HG02870 (cell line): ENCODE measurements around the gene DENND4C.
"Not testable (repeated sequence)": the region's sequence is repeated elsewhere in the genome, so short reads cannot be mapped to it uniquely, and the experiment has no call there.

Source experiments
- ATAC-seq: cut with Tn5 transposase; IDR thresholded peaks from one replicate; pipeline ENCODE4 v1.9.1; 2021; ENCODE audit warnings: mild to moderate bottlenecking, moderate library complexity; ENCODE audit not compliant: unreplicated experiment

The DENND4C gene

DNA sequence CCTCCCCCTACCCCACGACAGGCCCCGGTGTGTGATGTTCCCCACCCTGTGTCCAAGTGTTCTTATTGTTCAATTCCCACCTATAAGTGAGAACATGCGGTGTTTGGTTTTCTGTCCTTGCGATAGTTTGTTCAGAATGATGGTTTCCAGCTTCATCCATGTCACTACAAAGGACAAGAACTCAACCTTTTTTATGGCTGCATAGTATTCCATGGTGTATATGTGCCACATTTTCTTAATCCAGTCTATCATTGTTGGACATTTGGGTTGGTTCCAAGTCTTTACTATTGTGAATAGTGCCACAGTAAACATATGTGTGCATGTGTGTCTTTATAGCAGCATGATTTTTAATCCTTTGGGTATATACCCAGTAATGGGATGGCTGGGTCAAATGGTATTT, 35.1 kb downstream of the DENND4C start:
- not testable (repeated sequence) for ATAC-seq

- not testable (repeated sequence) for ATAC-seq
Observed at GRCh38 chr9:19266778-19267384, 36.4 kb downstream of the DENND4C start.

DNA sequence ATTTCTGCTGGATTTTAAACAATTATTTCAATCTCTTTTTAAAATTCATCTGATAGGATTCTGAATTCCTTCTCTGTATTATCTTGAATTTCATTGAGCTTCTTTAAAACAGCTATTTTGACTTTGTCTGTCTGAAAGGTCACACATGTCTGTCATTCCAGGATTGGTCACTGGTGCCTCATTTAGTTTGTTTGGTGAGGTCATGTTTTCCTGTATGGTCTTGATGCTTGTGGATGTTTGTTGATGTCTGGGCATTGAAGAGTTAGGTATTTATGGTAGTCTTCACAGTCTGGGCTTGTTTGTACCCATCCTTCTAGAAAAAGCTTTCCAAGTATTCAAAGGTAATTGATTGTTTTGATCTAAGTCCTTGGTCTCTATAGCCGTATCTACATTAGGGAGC, 39.1 kb downstream of the DENND4C start:
- no peak for ATAC-seq

DNA sequence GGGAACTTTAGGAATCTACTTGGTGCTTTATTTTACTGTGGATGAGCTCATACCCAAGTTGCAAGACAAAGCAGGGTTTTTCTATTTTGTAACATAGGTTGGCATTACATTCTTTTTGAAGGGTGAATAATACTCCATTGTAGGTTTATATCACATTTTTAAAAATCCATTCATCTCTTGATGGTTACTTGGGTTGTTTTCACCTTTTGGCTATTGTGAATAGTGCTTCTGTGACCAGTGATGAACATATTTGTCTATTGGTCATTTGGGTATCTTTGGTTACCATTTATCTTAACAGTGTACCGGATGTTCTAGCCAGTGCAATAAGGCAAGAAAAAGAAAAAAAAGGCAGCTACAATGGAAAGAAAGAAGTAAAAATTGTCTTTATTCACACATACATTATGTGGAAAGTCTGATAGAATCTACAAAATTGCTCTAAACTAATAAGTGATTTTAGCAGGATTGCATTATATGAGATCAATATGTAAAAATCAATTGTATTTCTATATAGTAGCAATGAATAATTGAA, 40.0 kb downstream of the DENND4C start:
- ATAC-seq, result no peak

DNA sequence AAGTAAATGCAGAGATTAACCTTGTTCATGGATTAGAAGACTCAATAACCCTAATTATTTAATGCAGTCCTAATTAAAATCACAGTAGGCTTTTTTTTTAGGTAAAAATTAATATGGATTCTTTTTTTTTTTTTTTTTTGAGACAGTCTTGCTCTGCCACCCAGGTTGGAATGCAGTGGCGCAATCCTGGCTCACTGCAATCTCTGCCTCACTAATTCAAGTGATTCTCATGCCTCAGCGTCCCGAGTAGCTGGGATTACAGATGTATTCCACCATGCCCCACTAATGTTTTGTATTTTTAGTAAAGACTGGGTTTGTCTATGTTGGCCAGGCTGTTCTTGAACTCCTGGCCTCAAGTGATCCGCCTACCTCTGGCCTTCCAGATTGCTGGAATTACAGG, 40.6 kb downstream of the DENND4C start:
- no peak for ATAC-seq

- ATAC-seq, result no peak
Observed at GRCh38 chr9:19281801-19282200, 51.3 kb downstream of the DENND4C start.

- no peak for ATAC-seq
Observed at GRCh38 chr9:19283072-19283710, 52.7 kb downstream of the DENND4C start.

DNA sequence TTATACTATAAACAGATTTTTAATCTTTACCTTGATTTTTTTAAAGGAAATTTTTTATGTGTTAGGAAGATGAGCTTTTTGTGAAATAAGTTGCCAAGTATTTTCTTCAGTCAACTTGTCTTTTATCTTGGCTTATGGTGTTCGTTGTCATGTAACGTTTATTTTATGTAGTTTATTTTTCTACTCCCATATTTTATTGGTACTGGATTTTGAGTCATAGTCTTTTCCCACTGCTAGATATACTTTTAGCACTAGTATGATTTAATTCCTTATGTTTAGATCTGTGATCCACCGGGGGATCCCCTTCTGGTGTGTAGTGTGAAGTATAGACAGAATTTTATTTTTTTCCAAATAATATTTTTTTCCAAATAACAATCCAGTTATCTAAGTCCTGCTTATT, 54.2 kb downstream of the DENND4C start:
- no peak for ATAC-seq

GRCh38 chr9:19286634-19287188, 56.2 kb downstream of the DENND4C start:
- no peak for ATAC-seq

DNA sequence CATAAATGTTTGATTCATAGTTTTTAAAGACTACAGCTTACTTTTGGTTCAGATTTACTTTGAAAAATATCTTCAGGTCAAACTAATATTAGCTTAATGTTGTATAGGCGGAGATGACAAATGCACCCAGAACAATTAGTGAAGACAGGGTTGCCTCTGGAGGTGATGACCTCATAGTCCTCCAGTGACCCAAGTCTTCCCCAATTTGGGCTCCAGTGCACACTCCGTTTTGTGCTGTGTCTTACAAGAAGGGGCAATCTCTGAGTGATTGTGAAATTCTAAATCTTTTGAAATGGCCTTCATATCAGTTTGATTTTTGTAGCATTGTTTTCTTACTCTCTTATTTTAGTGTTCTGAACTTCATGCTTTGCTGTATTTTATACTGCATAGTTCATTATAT, 57.6 kb downstream of the DENND4C start:
- ATAC-seq, result no peak

GRCh38 chr9:19290103-19290502, 59.6 kb downstream of the DENND4C start:
- no peak for ATAC-seq

GRCh38 chr9:19294219-19294618, 63.7 kb downstream of the DENND4C start:
- ATAC-seq, result no peak

DNA sequence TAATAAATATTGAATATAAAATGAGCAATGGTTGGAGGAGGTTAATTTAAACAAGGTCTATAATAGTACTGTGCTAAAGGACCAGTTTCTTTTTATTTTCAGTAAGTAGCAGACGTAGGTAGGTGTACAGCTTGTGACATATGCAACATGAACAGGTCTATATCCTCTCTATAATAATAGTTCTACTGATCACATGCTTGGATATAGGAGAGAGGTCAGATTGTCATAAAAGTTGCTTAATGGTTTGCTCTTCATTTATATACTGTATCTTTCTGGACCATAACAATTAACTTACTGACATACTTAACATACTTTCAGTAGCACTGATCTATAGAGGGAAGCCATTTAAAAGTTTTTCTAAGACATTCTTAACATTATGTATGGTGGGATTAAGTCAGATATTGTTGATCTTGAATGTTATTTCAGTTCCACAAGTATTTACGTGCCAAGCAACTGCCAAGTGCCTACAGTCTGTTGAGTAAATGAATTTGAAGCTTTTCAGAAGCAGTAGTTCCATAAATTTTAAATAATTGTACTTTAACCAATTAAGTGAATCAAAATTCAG, 68.0 kb downstream of the DENND4C start:
- ATAC-seq, result no peak

GRCh38 chr9:19303216-19303615, 72.7 kb downstream of the DENND4C start:
- ATAC-seq, result no peak

DNA sequence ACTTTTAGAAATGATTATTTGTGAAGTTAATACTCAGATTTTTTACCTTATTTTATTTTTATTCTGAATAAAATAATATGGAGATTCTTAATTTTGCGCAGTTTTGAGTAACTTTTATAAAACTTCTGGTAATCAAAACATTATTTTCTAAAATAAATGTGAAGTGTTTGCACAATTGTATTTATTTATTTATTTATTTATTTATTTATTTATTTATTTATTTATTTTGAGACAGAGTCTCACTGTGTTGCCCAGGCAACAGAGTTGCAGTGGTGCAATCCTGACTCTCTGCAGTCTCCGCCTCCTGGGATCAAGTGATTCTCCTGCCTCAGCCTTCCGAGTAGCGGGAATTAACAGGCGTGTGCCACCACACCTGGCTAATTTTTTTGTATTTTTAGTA, 76.1 kb downstream of the DENND4C start:
- ATAC-seq, result no peak

DNA sequence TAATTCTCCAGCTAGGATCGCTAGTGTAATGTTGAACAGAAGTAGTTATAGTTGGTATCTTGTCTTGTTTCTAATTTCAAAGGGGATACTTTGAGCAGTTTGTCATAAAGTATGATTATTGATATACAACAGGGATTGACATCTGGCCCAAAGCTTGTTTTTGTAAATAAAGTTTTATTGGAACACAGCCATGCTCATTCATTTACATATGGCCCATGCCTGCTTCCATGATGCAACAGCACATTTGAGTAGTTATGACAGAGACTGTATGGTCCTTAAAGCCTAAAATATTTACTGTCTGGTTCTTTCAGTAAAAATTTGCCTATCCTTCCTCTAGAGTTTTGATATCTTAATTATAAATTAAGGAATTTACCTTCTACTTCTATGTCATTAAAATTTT, 79.8 kb downstream of the DENND4C start:
- ATAC-seq, result no peak

GRCh38 chr9:19313573-19313972, 83.1 kb downstream of the DENND4C start:
- ATAC-seq, result no peak

GRCh38 chr9:19320495-19320894, 90.0 kb downstream of the DENND4C start:
- ATAC-seq, result no peak

DNA sequence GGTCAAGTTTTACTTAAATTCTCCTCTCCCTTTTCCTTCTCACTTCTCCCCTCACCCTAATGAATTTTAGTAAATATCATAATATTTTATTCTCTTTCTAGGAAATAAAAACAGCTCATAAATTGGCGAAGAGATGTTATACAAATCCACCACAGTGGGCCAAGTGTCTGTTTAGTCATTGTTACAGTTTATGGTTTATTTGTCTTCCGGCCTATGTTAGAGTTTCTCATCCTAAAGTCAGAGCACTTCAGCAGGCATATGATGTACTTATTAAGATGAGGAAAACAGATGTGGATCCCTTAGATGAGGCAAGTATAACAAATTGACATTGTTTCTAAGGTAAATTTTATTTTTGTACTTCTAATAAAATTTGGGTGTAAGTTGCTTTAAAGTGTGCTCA, 101.4 kb downstream of the DENND4C start:
- no peak for ATAC-seq

DNA sequence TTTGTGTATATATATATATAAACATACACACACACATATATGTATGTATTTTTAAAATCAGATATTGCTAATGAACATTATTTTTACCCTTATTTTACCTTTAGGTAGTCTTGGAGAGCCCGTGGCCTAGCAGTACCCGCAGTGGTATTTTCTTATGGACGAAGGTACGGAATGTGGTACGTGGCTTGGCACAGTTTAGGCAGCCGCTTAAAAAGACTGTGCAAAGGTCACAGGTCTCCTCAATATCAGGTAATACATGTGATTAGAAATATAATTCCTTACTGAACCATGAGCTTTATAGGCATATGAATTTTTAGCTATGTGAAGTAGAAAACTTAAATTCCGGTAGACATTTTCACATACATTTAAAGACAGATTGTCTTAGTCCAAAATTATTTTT, 105.7 kb downstream of the DENND4C start:
- ATAC-seq, result no peak

GRCh38 chr9:19342947-19343346, 112.5 kb downstream of the DENND4C start:
- ATAC-seq, result no peak

GRCh38 chr9:19358701-19359100, 128.2 kb downstream of the DENND4C start:
- ATAC-seq, result no peak
